ENCODE measurements around the gene C2.

- TF ChIP-seq POLR2A (IDR thresholded peaks at IDR 0.05; ENCODE audit: low read depth, low read length) = no peak
- TF ChIP-seq POLR2AphosphoS5 (IDR thresholded peaks at IDR 0.05; ENCODE audit: low read depth, low read length) = no peak
- TF ChIP-seq TAF1 (IDR thresholded peaks at IDR 0.05; ENCODE audit: borderline replicate concordance, low read depth, low read length) = no peak
These were observed 34.1 kb downstream of the C2 start for GRCh38 chr6:31961616-31962015.

Measured in GM12892 (cell line).